Panc1 (cell line): ENCODE results near the gene PLIN4.

ENCODE experiments used
- CTCF ChIP-seq: fragments of 450-650 bp; IDR thresholded peaks from 2 replicates; pipeline ENCODE4 v1.5.1; 2017; ENCODE audit warnings: mild to moderate bottlenecking
- SIN3A ChIP-seq: IDR thresholded peaks from 2 replicates; pipeline ENCODE4 v1.6.1; 2012; ENCODE audit warnings: low read depth, mild to moderate bottlenecking, low read length, moderate library complexity, borderline replicate concordance; ENCODE audit not compliant: insufficient read depth

- TF ChIP-seq SIN3A (no peak), CTCF (no peak)
Observed at GRCh38 chr19:4515732-4516131, 2.6 kb downstream of the PLIN4 start.
